Measurements from ENCODE around the gene CRYGN. TPM values are rescaled to one million over a fixed set of nuclear protein-coding genes. Genes with fewer than 3 reads are reported as not detected.

The CRYGN gene
- total and polyA plus RNA-seq, 5 donors from 2014 or later: 0.30 to 0.39 (median 0.38) TPM; not detected in 1

- H3K27ac ChIP-seq (ENCODE audit: insufficient read depth, low read length, poor library complexity, severe bottlenecking): no peak overlapping the region
- DNase-seq (no peak), ATAC-seq (ENCODE audit: low read depth in 2 of 2) (no peak)
- H3K27me3 Mint-ChIP-seq: peaks cover 2% of the 10 kb centered on the region
- no peaks in the 10 kb centered on the region for H3K9me3 ChIP-seq (ENCODE audit: control insufficient read depth in 2 of 2, low read length in 2 of 2)
- H3K36me3 ChIP-seq (ENCODE audit: control insufficient read depth, insufficient read depth, low read length): no peaks in the 10 kb centered on the region
- H3K4me3 Mint-ChIP-seq: no peak overlapping the region
- no peaks in the 10 kb centered on the region for H3K4me1 ChIP-seq (ENCODE audit: control insufficient read depth, insufficient read depth, low read length, poor library complexity, severe bottlenecking)
- no peaks in the 10 kb centered on the region for H3K9me3 Mint-ChIP-seq
- no peaks in the 10 kb centered on the region for H3K27me3 ChIP-seq (ENCODE audit: control insufficient read depth, insufficient read depth, low read length)
- peaks cover 0 to 7% (median 2%) of the 10 kb centered on the region in 4 donors for H3K4me1 Mint-ChIP-seq
- H3K4me3 ChIP-seq (ENCODE audit: low read depth, low read length): no peak overlapping the region
- H3K27ac Mint-ChIP-seq: peak overlapping the region in 2 of 3 donors; percentile 31 to 32
- H3K36me3 Mint-ChIP-seq: no peaks in the 10 kb centered on the region
Measured at GRCh38 chr7:151397026-151397425, 42.9 kb downstream of the CRYGN start.

GRCh38 chr7:151396328-151396970, 43.5 kb downstream of the CRYGN start:
- H3K27me3 Mint-ChIP-seq: no peaks in the 10 kb centered on the region
- no peak for ATAC-seq (ENCODE audit: low read depth in 2 of 2)
- no peaks in the 10 kb centered on the region for H3K9me3 Mint-ChIP-seq

DNA sequence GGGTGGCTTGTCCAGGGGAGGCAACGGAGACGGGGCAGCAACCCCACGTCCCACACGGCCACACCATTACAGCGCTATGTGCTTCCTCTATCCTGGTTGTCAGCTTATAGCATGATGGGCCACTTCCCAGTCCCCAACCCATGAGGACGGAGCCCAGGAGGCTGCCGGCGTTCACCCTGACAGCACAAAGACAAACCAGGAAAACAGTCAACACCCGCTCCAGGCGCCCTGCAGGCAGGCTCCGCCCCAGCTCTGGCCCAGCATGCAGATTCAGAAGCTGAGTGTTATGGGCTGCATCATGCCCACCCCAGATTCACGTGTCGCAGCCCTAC, 44.9 kb downstream of the CRYGN start:
- Histone ChIP-seq H3K4me1 (ENCODE audit: control insufficient read depth, insufficient read depth, low read length, poor library complexity, severe bottlenecking) (no peaks in the 10 kb centered on the region), H3K4me3 (ENCODE audit: low read depth, low read length) (no peak overlapping the region), H3K36me3 (ENCODE audit: control insufficient read depth, insufficient read depth, low read length) (no peaks in the 10 kb centered on the region), H3K27me3 (ENCODE audit: control insufficient read depth, insufficient read depth, low read length) (no peaks in the 10 kb centered on the region), H3K27ac (ENCODE audit: insufficient read depth, low read length, poor library complexity, severe bottlenecking) (no peak overlapping the region), H3K9me3 (ENCODE audit: control insufficient read depth in 2 of 2, low read length in 2 of 2) (no peaks in the 10 kb centered on the region)
- Mint-ChIP-seq H3K27me3 (no peaks in the 10 kb centered on the region), H3K36me3 (no peaks in the 10 kb centered on the region), H3K9me3 (no peaks in the 10 kb centered on the region), H3K27ac (no peak overlapping the region), H3K4me1 (peaks cover 0 to 10% (median 2%) of the 10 kb centered on the region in 4 donors), H3K4me3 (no peak overlapping the region)
- DNase-seq: no peak
- ATAC-seq (ENCODE audit: low read depth in 2 of 2): no peak

More at GRCh38 chr7:151396328-151396970, 43.5 kb downstream of the CRYGN start:
- no peak for DNase-seq
- Histone ChIP-seq H3K36me3 (ENCODE audit: control insufficient read depth, insufficient read depth, low read length) (no peaks in the 10 kb centered on the region), H3K4me3 (ENCODE audit: low read depth, low read length) (no peak overlapping the region), H3K27me3 (ENCODE audit: control insufficient read depth, insufficient read depth, low read length) (no peaks in the 10 kb centered on the region), H3K4me1 (ENCODE audit: control insufficient read depth, insufficient read depth, low read length, poor library complexity, severe bottlenecking) (no peaks in the 10 kb centered on the region), H3K9me3 (ENCODE audit: control insufficient read depth in 2 of 2, low read length in 2 of 2) (no peaks in the 10 kb centered on the region), H3K27ac (ENCODE audit: insufficient read depth, low read length, poor library complexity, severe bottlenecking) (no peak overlapping the region)
- H3K27ac Mint-ChIP-seq: no peak overlapping the region
- H3K4me3 Mint-ChIP-seq: no peak overlapping the region
- H3K4me1 Mint-ChIP-seq: peaks cover 0 to 7% (median 2%) of the 10 kb centered on the region in 4 donors
- H3K36me3 Mint-ChIP-seq: no peaks in the 10 kb centered on the region

GRCh38 chr7:151394076-151395035, 45.6 kb downstream of the CRYGN start:
- H3K9me3 ChIP-seq (ENCODE audit: control insufficient read depth in 2 of 2, low read length in 2 of 2): no peaks in the 10 kb centered on the region
- no peaks in the 10 kb centered on the region for H3K27me3 ChIP-seq (ENCODE audit: control insufficient read depth, insufficient read depth, low read length)
- no peak for ATAC-seq (ENCODE audit: low read depth in 2 of 2)
- no peak for DNase-seq
- H3K36me3 ChIP-seq (ENCODE audit: control insufficient read depth, insufficient read depth, low read length): no peaks in the 10 kb centered on the region
- no peak overlapping the region for H3K4me3 ChIP-seq (ENCODE audit: low read depth, low read length)
- Mint-ChIP-seq H3K36me3 (no peaks in the 10 kb centered on the region), H3K27me3 (peaks cover 3% of the 10 kb centered on the region), H3K4me1 (peaks cover 0 to 10% (median 2%) of the 10 kb centered on the region in 4 donors), H3K9me3 (no peaks in the 10 kb centered on the region), H3K27ac (no peak overlapping the region), H3K4me3 (no peak overlapping the region)
- no peaks in the 10 kb centered on the region for H3K4me1 ChIP-seq (ENCODE audit: control insufficient read depth, insufficient read depth, low read length, poor library complexity, severe bottlenecking)
- H3K27ac ChIP-seq (ENCODE audit: insufficient read depth, low read length, poor library complexity, severe bottlenecking): no peak overlapping the region

- no peak overlapping the region for H3K4me3 ChIP-seq (ENCODE audit: low read depth, low read length)
- no peak overlapping the region for H3K27ac ChIP-seq (ENCODE audit: insufficient read depth, low read length, poor library complexity, severe bottlenecking)
- H3K4me1 ChIP-seq (ENCODE audit: control insufficient read depth, insufficient read depth, low read length, poor library complexity, severe bottlenecking): no peaks in the 10 kb centered on the region
- no peaks in the 10 kb centered on the region for H3K9me3 ChIP-seq (ENCODE audit: control insufficient read depth in 2 of 2, low read length in 2 of 2)
- ATAC-seq (ENCODE audit: low read depth in 2 of 2) (no peak), DNase-seq (no peak)
- H3K27ac Mint-ChIP-seq: no peak overlapping the region
- H3K4me1 Mint-ChIP-seq: peaks cover 0 to 10% (median 2%) of the 10 kb centered on the region in 4 donors
- H3K27me3 Mint-ChIP-seq: peaks cover 10% of the 10 kb centered on the region
- H3K27me3 ChIP-seq (ENCODE audit: control insufficient read depth, insufficient read depth, low read length): no peaks in the 10 kb centered on the region
- H3K36me3 ChIP-seq (ENCODE audit: control insufficient read depth, insufficient read depth, low read length): no peaks in the 10 kb centered on the region
- H3K36me3 Mint-ChIP-seq: no peaks in the 10 kb centered on the region
- no peak overlapping the region for H3K4me3 Mint-ChIP-seq
- no peaks in the 10 kb centered on the region for H3K9me3 Mint-ChIP-seq
Measured at GRCh38 chr7:151393031-151393977, 46.6 kb downstream of the CRYGN start.

DNA sequence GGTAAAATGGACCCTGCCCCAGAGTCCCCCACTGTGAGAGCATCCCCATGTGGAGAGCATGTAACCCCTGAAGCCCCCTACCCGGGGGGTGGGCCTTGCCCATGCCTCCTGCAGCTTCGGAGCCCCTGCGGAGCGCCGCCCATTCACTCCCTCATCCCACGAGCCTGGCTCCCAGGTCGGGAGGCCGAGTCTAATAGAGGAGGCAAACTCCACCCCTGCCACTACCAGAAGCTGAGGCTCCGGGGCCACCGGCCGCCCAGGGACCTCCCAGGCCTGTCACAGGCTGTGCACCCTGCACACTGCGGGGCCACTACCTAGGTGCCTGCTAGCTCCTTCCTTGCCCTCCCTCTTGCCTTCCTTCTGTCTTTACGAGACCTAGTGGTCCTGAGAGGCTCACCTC, 47.5 kb downstream of the CRYGN start:
- Mint-ChIP-seq H3K4me1 (peaks cover 0 to 7% (median 0%) of the 10 kb centered on the region in 4 donors), H3K27ac (no peak overlapping the region), H3K9me3 (no peaks in the 10 kb centered on the region), H3K4me3 (no peak overlapping the region), H3K36me3 (no peaks in the 10 kb centered on the region), H3K27me3 (peaks cover 10% of the 10 kb centered on the region)
- Histone ChIP-seq H3K9me3 (ENCODE audit: control insufficient read depth in 2 of 2, low read length in 2 of 2) (no peaks in the 10 kb centered on the region), H3K27ac (ENCODE audit: insufficient read depth, low read length, poor library complexity, severe bottlenecking) (no peak overlapping the region), H3K36me3 (ENCODE audit: control insufficient read depth, insufficient read depth, low read length) (no peaks in the 10 kb centered on the region), H3K4me1 (ENCODE audit: control insufficient read depth, insufficient read depth, low read length, poor library complexity, severe bottlenecking) (no peaks in the 10 kb centered on the region), H3K27me3 (ENCODE audit: control insufficient read depth, insufficient read depth, low read length) (no peaks in the 10 kb centered on the region), H3K4me3 (ENCODE audit: low read depth, low read length) (no peak overlapping the region)
- ATAC-seq (ENCODE audit: low read depth in 2 of 2) (no peak), DNase-seq (no peak)

- no peak for ATAC-seq (ENCODE audit: low read depth in 2 of 2)
- Mint-ChIP-seq H3K4me1 (peaks cover 0 to 6% (median 0%) of the 10 kb centered on the region in 4 donors), H3K4me3 (no peak overlapping the region), H3K9me3 (no peaks in the 10 kb centered on the region), H3K36me3 (no peaks in the 10 kb centered on the region), H3K27ac (no peak overlapping the region), H3K27me3 (peaks cover 10% of the 10 kb centered on the region)
- Histone ChIP-seq H3K27ac (ENCODE audit: insufficient read depth, low read length, poor library complexity, severe bottlenecking) (no peak overlapping the region), H3K4me3 (ENCODE audit: low read depth, low read length) (no peak overlapping the region), H3K9me3 (ENCODE audit: control insufficient read depth in 2 of 2, low read length in 2 of 2) (no peaks in the 10 kb centered on the region), H3K36me3 (ENCODE audit: control insufficient read depth, insufficient read depth, low read length) (no peaks in the 10 kb centered on the region), H3K4me1 (ENCODE audit: control insufficient read depth, insufficient read depth, low read length, poor library complexity, severe bottlenecking) (no peaks in the 10 kb centered on the region), H3K27me3 (ENCODE audit: control insufficient read depth, insufficient read depth, low read length) (no peaks in the 10 kb centered on the region)
- DNase-seq: no peak
Measured at GRCh38 chr7:151392002-151392401, 47.9 kb downstream of the CRYGN start.

Data from CD4-positive, CD25-positive, alpha-beta regulatory T cell (primary cell).